Panc1 (cell line): ENCODE results near the gene OSGIN1. TPM values are rescaled to one million over a fixed set of nuclear protein-coding genes. Genes with fewer than 3 reads are reported as not detected.

Source experiments
- ATAC-seq: fragments of 200-7000 bp; cut with Tn5 transposase; 2 replicates; pipeline ENCODE4 v1.9.1; 2020; ENCODE audit warnings: mild to moderate bottlenecking, moderate library complexity
- BruUV-seq: library from RNA; stranded (reverse); fragments of 400-500 nt; replicated peaks from 2 replicates; lab custom pipeline; 2021; lab: Mats Ljungman, UMichigan
- CTCF ChIA-PET: fragments of 300-600 bp; sonication (Branson Sonifier 250); formaldehyde crosslinking; loops from one replicate; lab custom pipeline; 2022; ENCODE audit warnings: antibody characterized with exemption; lab: Charles Lee
- POLR2A ChIA-PET: fragments of 300-600 bp; sonication (Branson Sonifier 250); formaldehyde crosslinking; loops from one replicate; lab custom pipeline; 2022; ENCODE audit warnings: antibody characterized with exemption; lab: Charles Lee
- DNase-seq: peaks from one replicate; pipeline ENCODE4 v3.0.0-alpha.2; 2010; ENCODE audit warnings: low read depth, low spot score
- H3K27ac ChIP-seq: 2 replicates; pipeline ENCODE4 v1.5.1; 2011; ENCODE audit warnings: mild to moderate bottlenecking, low read length, inconsistent platforms
- H3K27me3 ChIP-seq: fragments of 200-500 bp; sonication (Bioruptor generic); 2 replicates; pipeline ENCODE4 v1.6.0; 2014; ENCODE audit warnings: low read length, inconsistent platforms; ENCODE audit not compliant: control insufficient read depth, insufficient read depth
- H3K36me3 ChIP-seq: fragments of 200-500 bp; sonication (Bioruptor generic); 2 replicates; pipeline ENCODE4 v1.5.1; 2014; ENCODE audit warnings: inconsistent platforms, mild to moderate bottlenecking, low read length, moderate library complexity; ENCODE audit not compliant: control insufficient read depth, insufficient read depth
- H3K4me1 ChIP-seq: 2 replicates; pipeline ENCODE4 v1.5.1; 2011; ENCODE audit warnings: inconsistent platforms, mild to moderate bottlenecking, low read length, moderate library complexity; ENCODE audit not compliant: control insufficient read depth, insufficient read depth
- H3K4me3 ChIP-seq, 2 experiments: 2 replicates each; pipeline ENCODE4 v1.5.1; 2011 to 2012; ENCODE audit warnings: low read depth in 2 of 2, low read length in 2 of 2, mild to moderate bottlenecking in 2 of 2, inconsistent platforms in 1 of 2, moderate library complexity in 1 of 2
- H3K9me3 ChIP-seq: fragments of 200-500 bp; sonication (Bioruptor generic); 2 replicates; pipeline ENCODE4 v1.5.1; 2014; ENCODE audit warnings: low read depth, mild to moderate bottlenecking, inconsistent platforms, low read length, moderate library complexity; ENCODE audit not compliant: control insufficient read depth, insufficient read depth
- CTCF ChIP-seq: fragments of 450-650 bp; IDR thresholded peaks from 2 replicates; pipeline ENCODE4 v1.5.1; 2017; ENCODE audit warnings: mild to moderate bottlenecking
- POLR2AphosphoS5 ChIP-seq: IDR thresholded peaks from 2 replicates; pipeline ENCODE4 v1.6.1; 2012; ENCODE audit warnings: mild to moderate bottlenecking, low read depth, low read length, moderate library complexity
- REST ChIP-seq, 2 experiments: IDR thresholded peaks; 2 replicates each; pipeline ENCODE4 v1.6.1; 2011 to 2012; ENCODE audit warnings: low read depth in 2 of 2, control low read depth in 1 of 2, low read length in 1 of 2, mild to moderate bottlenecking in 1 of 2, moderate library complexity in 1 of 2; ENCODE audit not compliant: insufficient read depth in 1 of 2
- SIN3A ChIP-seq: IDR thresholded peaks from 2 replicates; pipeline ENCODE4 v1.6.1; 2012; ENCODE audit warnings: low read depth, mild to moderate bottlenecking, low read length, moderate library complexity, borderline replicate concordance; ENCODE audit not compliant: insufficient read depth
- TCF7L2 ChIP-seq: IDR thresholded peaks from 2 replicates; pipeline ENCODE4 v1.6.1; 2011; ENCODE audit warnings: mild to moderate bottlenecking, low read depth, low read length, inconsistent platforms
- in situ Hi-C: cut with HindIII; loops from 2 replicates; pipeline ENCODE4 v1.10.0; 2016; ENCODE audit warnings: low sequenced_read_pairs, low pct_unique_long_range_greater_than_20kb
- intact Hi-C: fragments of 100-400 bp; cut with micrococcal nuclease; formaldehyde crosslinking; loops from one replicate; pipeline ENCODE4 v1.10.0; 2022; ENCODE audit not compliant: unreplicated experiment
- total RNA-seq: library from RNA; stranded (reverse); gene quantifications from one replicate; pipeline ENCODE4 v1.2.1, GENCODE V29; 2021; ENCODE audit not compliant: unreplicated experiment

Gene OSGIN1
- total RNA-seq, 1 experiment from 2014 or later, result 4.9 TPM

GRCh38 chr16:84007520-84007919 lies 54.5 kb downstream of the OSGIN1 start:
- CTCF ChIA-PET, result no interaction called here
- DNase-seq (no peak), ATAC-seq (no peak)
- Histone ChIP-seq H3K36me3 (no peaks in the 10 kb centered on the region), H3K27ac (no peak overlapping the region), H3K27me3 (no peaks in the 10 kb centered on the region), H3K4me1 (no peaks in the 10 kb centered on the region), H3K9me3 (no peaks in the 10 kb centered on the region), H3K4me3 (no peak overlapping the region)
- BruUV-seq, result no TSS peak
- in situ Hi-C loops, result no loop called here
- intact Hi-C loops, result no loop called here
- TF ChIP-seq TCF7L2 (no peak), POLR2AphosphoS5 (no peak), REST (IDR thresholded peaks at IDR 0.05; ENCODE audit: insufficient read depth in 1 of 2, low read depth in 2 of 2, low read length in 1 of 2) (no peak), SIN3A (no peak), CTCF (no peak)
- POLR2A ChIA-PET, result no interaction called here

- no TSS peak for BruUV-seq
- POLR2A ChIA-PET, result no interaction called here
- Histone ChIP-seq H3K4me1 (no peaks in the 10 kb centered on the region), H3K9me3 (no peaks in the 10 kb centered on the region), H3K4me3 (no peak overlapping the region), H3K27me3 (no peaks in the 10 kb centered on the region), H3K27ac (no peak overlapping the region), H3K36me3 (no peaks in the 10 kb centered on the region)
- in situ Hi-C loops (no loop called here), intact Hi-C loops (no loop called here)
- TF ChIP-seq SIN3A (no peak), REST (IDR thresholded peaks at IDR 0.05; ENCODE audit: insufficient read depth in 1 of 2, low read depth in 2 of 2, low read length in 1 of 2) (no peak), TCF7L2 (no peak), POLR2AphosphoS5 (no peak), CTCF (no peak)
- DNase-seq (no peak), ATAC-seq (no peak)
- CTCF ChIA-PET, result no interaction called here
Measured at GRCh38 chr16:84007965-84008364, 54.9 kb downstream of the OSGIN1 start.
